ENCODE results near the gene MALL. TPM values are rescaled to one million over a fixed set of nuclear protein-coding genes. Genes with fewer than 3 reads are reported as not detected.
"Not testable (repeated sequence)": the region's sequence is repeated elsewhere in the genome, so short reads cannot be mapped to it uniquely, and the experiment has no call there.

MALL gene
- total RNA-seq, 2 experiments from 2014 or later, result not detected

DNA sequence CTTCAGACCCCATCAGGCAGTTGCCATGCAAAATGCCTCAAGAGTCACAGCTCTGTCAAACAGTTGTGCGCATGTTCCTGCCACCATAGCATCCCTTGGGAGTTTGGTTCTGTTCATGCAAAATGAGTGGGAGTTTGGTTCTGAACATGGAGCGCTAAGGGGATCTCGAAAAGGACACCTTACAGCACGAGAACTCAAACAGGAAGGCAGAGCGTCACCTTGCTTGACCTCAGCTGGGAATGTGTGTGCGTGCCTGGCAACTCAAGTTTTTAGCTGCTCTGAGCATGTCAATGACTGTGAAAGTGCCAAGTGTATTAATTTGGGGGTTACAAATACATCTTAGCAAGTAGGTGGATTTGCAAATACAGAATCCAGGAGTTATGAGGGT is 16.6 kb downstream of the MALL start:
- ChIA-PET POLR2A (no interaction called here), CTCF (no interaction called here)
- H3K9me3 Mint-ChIP-seq, result no peaks in the 10 kb centered on the region
- H3K36me3 Mint-ChIP-seq (ENCODE audit: low read depth), result no peaks in the 10 kb centered on the region
- H3K4me1 Mint-ChIP-seq, result peaks cover 10% of the 10 kb centered on the region
- DNase-seq, result no peak
- peaks cover 3% of the 10 kb centered on the region for H3K27me3 Mint-ChIP-seq
- no peak overlapping the region for H3K4me3 Mint-ChIP-seq
- H3K27ac Mint-ChIP-seq, result no peak overlapping the region

DNA sequence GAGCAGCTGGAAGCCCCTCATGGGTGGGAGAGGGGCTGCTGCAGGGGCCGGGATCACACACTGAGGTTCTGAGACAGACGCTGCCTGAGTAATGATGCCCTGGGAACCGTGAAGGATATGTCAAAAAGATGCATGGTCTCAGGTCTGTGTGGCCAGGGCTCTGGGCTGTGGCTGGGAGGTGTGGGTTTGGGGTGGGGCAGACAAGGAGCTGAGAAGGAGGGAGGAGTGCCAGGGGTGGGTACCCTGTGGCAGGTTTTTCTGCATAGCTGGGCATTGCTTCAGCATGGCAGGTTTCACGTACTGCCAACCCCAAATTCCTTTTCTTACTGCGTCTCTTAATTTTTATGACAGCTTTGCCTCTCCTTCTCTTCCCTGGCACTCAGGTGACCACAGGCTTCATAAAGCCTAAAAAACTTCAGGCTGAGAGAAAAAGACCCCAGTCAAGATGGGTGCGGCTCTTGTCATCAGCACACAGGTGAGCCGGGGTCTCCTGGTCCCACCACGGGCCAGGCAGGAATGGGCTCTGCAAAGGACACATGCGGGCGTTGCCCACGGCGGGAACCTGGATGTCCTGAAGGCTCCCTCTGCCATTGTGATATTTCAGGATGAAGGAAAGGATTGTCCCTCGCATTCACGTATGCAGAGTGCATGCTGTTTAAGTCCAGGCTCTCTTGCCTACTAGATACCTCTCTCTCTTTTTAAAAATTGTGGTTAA is 18.0 kb downstream of the MALL start:
- no peaks in the 10 kb centered on the region for H3K36me3 Mint-ChIP-seq (ENCODE audit: low read depth)
- no peak for DNase-seq
- H3K27me3 Mint-ChIP-seq, result peaks cover 3% of the 10 kb centered on the region
- H3K27ac Mint-ChIP-seq, result no peak overlapping the region
- no peak overlapping the region for H3K4me3 Mint-ChIP-seq
- POLR2A ChIA-PET, result no interaction called here
- no peaks in the 10 kb centered on the region for H3K9me3 Mint-ChIP-seq
- CTCF ChIA-PET, result no interaction called here
- peaks cover 10% of the 10 kb centered on the region for H3K4me1 Mint-ChIP-seq

DNA sequence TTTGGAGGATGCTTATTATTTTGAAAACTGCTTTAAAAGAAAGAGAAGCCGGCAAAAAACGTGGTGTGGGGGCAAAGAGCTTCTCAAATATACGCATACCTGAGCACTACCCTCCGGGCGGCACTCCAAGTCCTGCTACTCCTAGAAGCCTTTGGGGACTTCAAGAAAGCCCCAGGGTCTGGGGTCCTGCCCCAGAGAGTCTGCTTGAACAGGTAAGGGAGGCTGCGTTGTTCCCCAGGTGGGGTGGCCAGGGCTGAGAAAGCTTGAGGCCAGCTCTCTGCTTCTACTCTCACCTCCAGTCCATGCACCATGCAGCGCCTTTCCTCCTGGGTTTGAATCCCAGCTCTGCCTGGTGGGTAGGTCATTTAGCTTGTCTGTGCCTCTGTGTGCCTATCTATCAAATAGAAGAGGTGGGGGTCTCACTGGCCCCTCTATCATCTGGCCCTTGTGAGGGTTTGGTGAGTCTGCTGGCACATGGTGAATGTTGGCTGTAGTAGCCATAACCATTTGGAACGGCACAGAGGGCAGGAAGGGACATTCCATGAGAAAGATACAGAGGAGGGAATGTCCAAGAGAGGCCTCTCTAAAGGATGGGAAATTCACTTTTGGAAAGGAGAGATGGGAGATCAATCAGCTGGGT is 19.5 kb downstream of the MALL start:
- no peak overlapping the region for H3K4me3 Mint-ChIP-seq
- peaks cover 2% of the 10 kb centered on the region for H3K4me1 Mint-ChIP-seq
- no peaks in the 10 kb centered on the region for H3K9me3 Mint-ChIP-seq
- POLR2A ChIA-PET, result no interaction called here
- CTCF ChIA-PET, result interaction anchor here (0.7 kb wide), 1 partner anchor 626 kb away, joined by 3 read pairs; no protein-coding TSS in a partner anchor
- no peaks in the 10 kb centered on the region for H3K36me3 Mint-ChIP-seq (ENCODE audit: low read depth)
- H3K27ac Mint-ChIP-seq, result no peak overlapping the region
- no peak for DNase-seq
- peaks cover 3% of the 10 kb centered on the region for H3K27me3 Mint-ChIP-seq

DNA sequence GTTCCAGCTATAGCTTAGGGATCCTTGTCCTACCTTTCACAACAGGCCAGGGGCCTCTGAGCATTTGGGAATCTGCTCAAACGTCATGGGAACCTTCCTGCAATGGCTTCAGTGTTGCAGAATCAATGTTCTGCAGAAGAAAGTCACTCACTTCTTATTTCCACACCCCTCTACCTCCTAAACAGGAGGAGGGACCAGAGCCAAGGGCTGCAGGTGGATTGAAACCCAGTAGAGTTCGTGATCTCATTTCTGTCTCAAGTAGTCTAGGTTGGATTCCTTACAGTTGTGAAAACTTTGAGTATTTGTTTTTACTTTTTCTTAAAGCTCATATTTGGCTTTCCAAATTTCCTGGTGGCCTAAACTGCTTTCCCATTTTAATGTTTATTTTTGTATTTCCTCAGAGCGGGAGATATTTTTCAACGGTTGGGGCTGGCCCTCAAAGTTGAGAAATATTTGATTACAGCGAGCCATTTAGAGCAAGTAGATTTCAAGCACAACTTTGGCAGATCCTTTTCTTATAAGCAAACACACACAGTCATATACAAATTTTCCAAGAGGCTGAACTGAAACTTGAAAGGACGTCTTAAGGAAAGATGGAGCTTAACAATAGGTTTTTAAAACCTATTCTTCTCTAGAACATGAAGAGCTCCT is 20.6 kb downstream of the MALL start:
- H3K27ac Mint-ChIP-seq, DNase-seq, CTCF ChIA-PET: not testable (repeated sequence)

DNA sequence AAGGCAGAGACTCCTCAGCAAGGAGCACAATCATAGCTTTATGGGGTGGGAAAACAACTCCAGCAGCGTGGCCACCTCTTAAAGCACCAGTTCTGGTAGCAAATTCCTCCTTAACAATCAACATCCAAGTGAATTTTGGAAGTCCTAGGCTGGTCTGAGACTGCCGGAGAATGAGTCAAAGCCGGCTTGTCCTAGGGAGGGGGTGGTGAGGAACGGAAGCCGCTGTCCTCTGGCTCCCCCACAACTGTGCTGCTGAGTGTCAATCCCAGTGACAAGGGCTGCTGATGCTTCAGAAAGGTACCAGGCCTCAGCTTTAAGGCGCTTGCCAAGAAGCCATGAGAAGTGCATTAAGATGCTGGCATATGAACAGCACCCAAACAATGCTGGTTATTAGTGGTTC is 21.7 kb downstream of the MALL start:
- CTCF ChIA-PET; H3K4me3 Mint-ChIP-seq; POLR2A ChIA-PET; H3K9me3 Mint-ChIP-seq; H3K4me1 Mint-ChIP-seq; H3K27ac Mint-ChIP-seq; H3K27me3 Mint-ChIP-seq; DNase-seq; H3K36me3 Mint-ChIP-seq (ENCODE audit: low read depth): not testable (repeated sequence)

More for the DNA sequence above, 20.6 kb downstream of the MALL start:
- H3K27me3 Mint-ChIP-seq; POLR2A ChIA-PET; H3K4me1 Mint-ChIP-seq; H3K9me3 Mint-ChIP-seq; H3K36me3 Mint-ChIP-seq (ENCODE audit: low read depth); H3K4me3 Mint-ChIP-seq: not testable (repeated sequence)

DNA sequence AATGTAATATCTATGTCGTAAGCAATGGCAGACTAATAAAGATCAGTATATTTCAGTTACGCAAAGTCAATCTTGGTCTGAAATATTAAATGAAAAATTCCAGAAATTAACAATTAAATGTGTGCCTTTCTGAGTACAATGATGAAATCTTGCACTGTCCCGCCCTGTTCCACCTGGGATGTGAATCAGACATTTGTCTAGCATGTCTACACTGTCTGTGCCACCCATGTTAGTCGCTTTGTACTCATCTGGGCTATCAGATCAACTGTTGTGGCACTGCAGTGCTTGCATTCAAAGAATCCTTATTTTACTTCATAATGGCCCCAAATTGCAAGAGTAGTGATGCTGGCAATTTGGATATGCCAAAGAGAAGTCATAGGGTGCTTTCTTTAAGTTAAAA is 25.5 kb downstream of the MALL start:
- H3K4me1 Mint-ChIP-seq; H3K9me3 Mint-ChIP-seq; H3K36me3 Mint-ChIP-seq (ENCODE audit: low read depth); H3K4me3 Mint-ChIP-seq; H3K27ac Mint-ChIP-seq; CTCF ChIA-PET; DNase-seq; H3K27me3 Mint-ChIP-seq; POLR2A ChIA-PET: not testable (repeated sequence)

DNA sequence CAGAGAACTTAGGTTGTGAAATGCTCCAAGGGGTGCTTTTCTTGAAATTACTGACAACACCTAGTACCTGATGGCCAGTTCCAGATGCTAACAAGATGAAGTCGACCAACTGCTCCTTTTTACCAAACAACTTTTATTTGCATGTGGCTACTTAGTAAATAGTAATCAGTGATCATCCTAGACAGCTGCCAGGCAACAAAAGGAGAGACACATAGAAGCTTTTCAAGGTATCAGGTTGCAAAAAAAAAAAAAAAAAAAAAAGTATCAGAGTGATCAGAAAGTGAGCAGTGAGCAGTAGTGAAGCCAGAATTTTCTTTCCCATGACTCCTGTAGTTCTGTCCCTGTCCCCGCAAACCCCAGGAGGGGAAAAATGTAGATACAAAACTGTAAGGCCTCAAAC is 31.9 kb downstream of the MALL start:
- CTCF ChIA-PET; DNase-seq; H3K9me3 Mint-ChIP-seq; H3K4me1 Mint-ChIP-seq; H3K36me3 Mint-ChIP-seq (ENCODE audit: low read depth); POLR2A ChIA-PET; H3K4me3 Mint-ChIP-seq; H3K27ac Mint-ChIP-seq; H3K27me3 Mint-ChIP-seq: not testable (repeated sequence)

DNA sequence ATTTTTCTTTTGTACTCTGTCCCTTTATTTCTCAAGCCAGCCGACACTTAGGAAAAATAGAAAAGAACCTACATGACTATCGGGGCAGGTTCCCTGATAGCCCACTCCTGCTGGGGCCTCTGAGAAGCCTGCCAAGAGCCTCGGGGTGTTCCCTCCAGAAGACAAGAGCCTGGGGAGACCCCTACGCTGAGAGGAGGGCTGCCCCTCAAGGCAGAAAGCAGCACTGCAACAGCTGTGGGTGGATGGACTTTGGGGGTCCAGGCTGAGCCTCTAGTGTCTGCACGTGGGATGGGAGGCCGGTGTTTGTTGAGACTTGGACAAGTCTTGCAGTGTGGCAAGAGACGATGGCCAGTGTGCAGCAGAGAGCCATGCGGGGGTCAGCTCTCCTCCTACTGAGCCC is 32.5 kb downstream of the MALL start:
- H3K36me3 Mint-ChIP-seq (ENCODE audit: low read depth); CTCF ChIA-PET; DNase-seq; H3K27me3 Mint-ChIP-seq; H3K4me1 Mint-ChIP-seq; H3K27ac Mint-ChIP-seq; H3K4me3 Mint-ChIP-seq; H3K9me3 Mint-ChIP-seq; POLR2A ChIA-PET: not testable (repeated sequence)

DNA sequence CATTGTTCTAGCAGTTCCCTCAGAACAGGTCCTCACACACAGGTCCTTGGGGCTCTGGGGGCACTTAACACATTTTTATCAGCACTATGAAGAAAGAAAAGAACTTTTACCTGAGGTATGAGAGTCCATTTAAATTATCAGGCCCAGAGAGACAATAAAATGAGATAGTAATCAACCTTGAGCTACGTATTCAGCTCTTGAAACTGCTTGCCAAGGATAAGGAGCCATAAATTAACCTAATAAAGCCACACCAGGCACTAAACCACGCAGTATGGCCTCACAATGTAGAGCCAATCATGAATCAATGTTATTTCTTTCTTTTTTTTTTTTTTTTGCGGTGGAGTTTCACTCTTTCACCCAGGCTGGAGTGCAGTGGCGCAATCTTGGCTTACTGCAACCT is 37.5 kb downstream of the MALL start:
- H3K27ac Mint-ChIP-seq; CTCF ChIA-PET; H3K4me3 Mint-ChIP-seq; H3K4me1 Mint-ChIP-seq; POLR2A ChIA-PET; DNase-seq; H3K9me3 Mint-ChIP-seq; H3K27me3 Mint-ChIP-seq; H3K36me3 Mint-ChIP-seq (ENCODE audit: low read depth): not testable (repeated sequence)

DNA sequence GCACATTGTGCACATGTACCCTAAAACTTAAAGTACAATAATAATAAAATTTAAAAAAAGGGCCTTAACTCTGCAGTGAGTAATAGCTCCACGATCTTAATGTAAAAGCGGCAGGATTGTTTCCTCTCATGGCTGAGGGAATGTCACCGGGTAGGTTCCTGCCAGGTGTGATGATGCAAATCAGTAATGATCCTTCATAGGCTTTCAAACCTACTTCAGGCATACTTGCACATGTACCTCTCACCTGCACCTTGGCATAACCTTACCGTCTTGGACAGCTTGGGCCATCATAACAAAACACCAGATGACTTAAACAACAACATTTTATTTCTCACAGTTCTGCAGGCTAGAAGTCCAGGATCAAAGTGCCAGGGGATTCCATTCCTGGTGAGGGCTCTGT is 39.7 kb downstream of the MALL start:
- H3K27me3 Mint-ChIP-seq; DNase-seq; CTCF ChIA-PET; H3K4me3 Mint-ChIP-seq; POLR2A ChIA-PET; H3K27ac Mint-ChIP-seq; H3K36me3 Mint-ChIP-seq (ENCODE audit: low read depth); H3K4me1 Mint-ChIP-seq; H3K9me3 Mint-ChIP-seq: not testable (repeated sequence)

DNA sequence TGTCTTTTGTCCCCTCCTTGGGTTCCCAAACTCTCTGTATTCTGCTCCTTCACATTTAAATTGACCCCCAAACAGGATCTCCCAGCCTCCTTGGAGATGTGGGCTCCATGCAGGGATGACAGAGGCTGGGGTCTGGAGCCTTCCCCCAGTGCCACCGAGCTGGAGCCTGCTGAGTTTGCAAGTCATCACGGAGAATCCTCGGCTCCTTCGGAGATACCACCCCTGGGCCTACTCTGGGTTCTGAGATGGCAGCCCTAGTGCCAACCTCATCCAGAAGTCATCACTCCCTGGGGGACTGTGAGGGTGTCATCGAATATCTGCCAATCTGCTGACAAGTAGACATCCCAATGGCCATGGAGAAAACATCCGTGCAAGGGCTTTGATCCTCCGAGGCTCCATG is 45.8 kb downstream of the MALL start:
- DNase-seq; H3K9me3 Mint-ChIP-seq; CTCF ChIA-PET; H3K4me1 Mint-ChIP-seq; H3K4me3 Mint-ChIP-seq; H3K36me3 Mint-ChIP-seq (ENCODE audit: low read depth); POLR2A ChIA-PET; H3K27me3 Mint-ChIP-seq; H3K27ac Mint-ChIP-seq: not testable (repeated sequence)

DNA sequence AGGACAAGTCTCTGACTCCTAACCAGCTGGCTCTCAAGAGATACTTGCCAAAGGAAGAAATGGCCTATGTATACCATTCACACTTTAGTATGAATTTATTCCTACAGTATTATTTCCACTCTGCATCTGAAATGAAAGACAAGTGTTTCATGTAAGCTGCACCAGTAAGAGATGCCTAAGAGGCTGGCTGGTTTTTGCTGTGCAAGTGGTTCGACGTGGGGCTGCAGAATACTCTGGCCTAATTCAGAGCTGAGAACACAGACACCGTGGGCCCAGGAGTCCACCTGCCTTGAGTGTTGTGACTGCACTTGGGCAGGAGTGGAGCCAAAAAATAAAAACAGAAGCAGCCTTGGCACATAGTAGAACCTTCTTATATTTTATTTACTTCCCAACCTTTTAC is 47.5 kb downstream of the MALL start:
- H3K36me3 Mint-ChIP-seq (ENCODE audit: low read depth); H3K4me1 Mint-ChIP-seq; H3K4me3 Mint-ChIP-seq; H3K27ac Mint-ChIP-seq; H3K27me3 Mint-ChIP-seq; CTCF ChIA-PET; H3K9me3 Mint-ChIP-seq; DNase-seq; POLR2A ChIA-PET: not testable (repeated sequence)

DNA sequence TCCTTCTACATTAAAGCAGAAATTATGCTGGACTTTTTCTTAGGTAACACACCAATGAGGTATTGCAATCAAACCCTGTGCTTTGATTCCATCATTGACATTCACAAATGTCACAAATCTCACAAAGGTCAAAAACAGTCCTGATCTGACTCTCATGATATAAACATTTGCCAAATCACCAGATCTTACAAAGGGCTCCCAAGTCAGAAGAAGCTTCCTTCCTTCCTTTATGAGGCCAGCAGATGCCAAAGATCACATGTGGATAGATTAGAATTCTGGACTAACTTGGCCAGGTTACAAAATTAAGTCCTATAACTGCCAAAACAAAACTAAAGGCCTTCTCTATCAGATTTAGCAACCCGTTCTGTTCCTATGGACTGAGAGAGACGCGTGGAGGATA is 53.3 kb downstream of the MALL start:
- H3K4me1 Mint-ChIP-seq; H3K9me3 Mint-ChIP-seq; DNase-seq; H3K36me3 Mint-ChIP-seq (ENCODE audit: low read depth); CTCF ChIA-PET; POLR2A ChIA-PET; H3K4me3 Mint-ChIP-seq; H3K27me3 Mint-ChIP-seq; H3K27ac Mint-ChIP-seq: not testable (repeated sequence)

DNA sequence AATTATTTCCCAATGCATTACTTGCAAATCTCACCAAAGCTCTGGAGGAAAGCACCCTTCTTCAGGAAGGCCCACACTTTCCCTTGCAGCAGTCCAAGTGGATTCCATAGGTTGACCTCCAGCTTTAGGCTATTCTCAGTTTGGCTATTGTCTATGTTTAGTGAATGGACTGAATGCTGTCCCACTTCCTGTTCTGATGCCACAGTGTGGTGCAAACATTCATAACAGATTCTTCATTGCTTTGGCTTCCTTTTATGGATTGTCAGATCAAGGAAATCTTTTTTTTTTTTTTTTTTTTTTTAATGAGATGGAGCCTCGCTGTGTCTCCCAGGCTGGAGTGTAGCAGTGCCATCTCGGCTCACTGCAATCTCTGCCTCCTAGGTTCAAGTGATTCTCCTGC is 55.1 kb downstream of the MALL start:
- DNase-seq; H3K27ac Mint-ChIP-seq; POLR2A ChIA-PET; H3K9me3 Mint-ChIP-seq; H3K4me1 Mint-ChIP-seq; H3K36me3 Mint-ChIP-seq (ENCODE audit: low read depth); H3K27me3 Mint-ChIP-seq; H3K4me3 Mint-ChIP-seq; CTCF ChIA-PET: not testable (repeated sequence)

Measured in activated CD4-positive, alpha-beta memory T cell treated with anti-CD3 and anti-CD28 coated beads, Interleukin-2, amount 10 ng/mL, durations not matched to agents 7 days and 5 days (primary cell).